GM12892 (cell line): ENCODE results near the gene SLC44A1.

ENCODE experiments used
- DNase-seq: peaks from one replicate; pipeline ENCODE4 v3.0.0; 2011; ENCODE audit not compliant: insufficient read length
- FAIRE-seq: peaks from 2 replicates; lab custom pipeline; 2011; peaks lifted over from hg19 to GRCh38; lab: Jason Lieb, UNC
- POLR2A ChIP-seq: IDR thresholded peaks from 2 replicates; pipeline ENCODE4 v1.6.1; 2011; ENCODE audit warnings: low read depth, low read length, control low read depth
- POLR2AphosphoS5 ChIP-seq: IDR thresholded peaks from 2 replicates; pipeline ENCODE4 v1.6.1; 2011; ENCODE audit warnings: low read depth, low read length, control low read depth
- TAF1 ChIP-seq: IDR thresholded peaks from 2 replicates; pipeline ENCODE4 v1.6.1; 2011; ENCODE audit warnings: low read depth, mild to moderate bottlenecking, control low read depth, low read length, borderline replicate concordance

SLC44A1 gene

DNA sequence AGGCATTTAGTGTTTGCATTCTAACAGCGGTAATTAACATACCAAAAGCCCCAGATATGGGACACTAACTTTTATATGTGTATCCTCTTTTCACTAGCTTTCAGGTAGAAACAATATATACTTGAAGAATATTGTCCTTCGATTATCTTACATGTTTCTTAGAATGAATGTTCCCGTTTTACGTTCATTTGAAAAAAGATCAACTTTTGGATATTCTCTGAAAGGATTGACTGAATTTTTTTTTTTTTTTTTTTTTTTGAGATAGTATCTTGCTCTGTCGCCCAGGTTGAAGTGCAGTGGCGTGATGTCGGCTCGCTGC lies 171.2 kb downstream of the SLC44A1 start:
- FAIRE-seq = no peak

DNA sequence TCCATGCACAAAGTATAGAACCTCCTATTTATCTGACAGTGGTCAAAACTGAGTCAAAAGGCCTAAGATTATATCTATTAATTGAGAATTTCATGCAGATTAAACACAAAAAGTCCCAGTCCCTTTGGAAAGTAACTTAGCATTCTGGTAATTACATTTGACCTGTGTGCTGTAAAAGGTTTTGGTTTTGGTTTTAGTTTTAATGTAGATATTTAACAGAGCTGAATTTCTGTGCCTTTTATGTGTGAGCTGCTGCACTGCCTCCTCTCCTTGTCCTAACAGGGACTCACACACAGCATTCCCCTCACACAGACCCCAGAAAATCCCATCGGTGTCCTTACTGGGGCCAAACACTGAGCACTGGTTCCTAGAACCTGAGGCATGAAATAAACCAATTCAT lies 172.4 kb downstream of the SLC44A1 start:
- no peak for DNase-seq
- FAIRE-seq = no peak
- TF ChIP-seq POLR2AphosphoS5 = no peak
- no peak for TF ChIP-seq POLR2A
- no peak for TF ChIP-seq TAF1

More for the DNA sequence above, 171.2 kb downstream of the SLC44A1 start:
- no peak for DNase-seq
- TF ChIP-seq POLR2A (no peak), POLR2AphosphoS5 (no peak), TAF1 (no peak)

DNA sequence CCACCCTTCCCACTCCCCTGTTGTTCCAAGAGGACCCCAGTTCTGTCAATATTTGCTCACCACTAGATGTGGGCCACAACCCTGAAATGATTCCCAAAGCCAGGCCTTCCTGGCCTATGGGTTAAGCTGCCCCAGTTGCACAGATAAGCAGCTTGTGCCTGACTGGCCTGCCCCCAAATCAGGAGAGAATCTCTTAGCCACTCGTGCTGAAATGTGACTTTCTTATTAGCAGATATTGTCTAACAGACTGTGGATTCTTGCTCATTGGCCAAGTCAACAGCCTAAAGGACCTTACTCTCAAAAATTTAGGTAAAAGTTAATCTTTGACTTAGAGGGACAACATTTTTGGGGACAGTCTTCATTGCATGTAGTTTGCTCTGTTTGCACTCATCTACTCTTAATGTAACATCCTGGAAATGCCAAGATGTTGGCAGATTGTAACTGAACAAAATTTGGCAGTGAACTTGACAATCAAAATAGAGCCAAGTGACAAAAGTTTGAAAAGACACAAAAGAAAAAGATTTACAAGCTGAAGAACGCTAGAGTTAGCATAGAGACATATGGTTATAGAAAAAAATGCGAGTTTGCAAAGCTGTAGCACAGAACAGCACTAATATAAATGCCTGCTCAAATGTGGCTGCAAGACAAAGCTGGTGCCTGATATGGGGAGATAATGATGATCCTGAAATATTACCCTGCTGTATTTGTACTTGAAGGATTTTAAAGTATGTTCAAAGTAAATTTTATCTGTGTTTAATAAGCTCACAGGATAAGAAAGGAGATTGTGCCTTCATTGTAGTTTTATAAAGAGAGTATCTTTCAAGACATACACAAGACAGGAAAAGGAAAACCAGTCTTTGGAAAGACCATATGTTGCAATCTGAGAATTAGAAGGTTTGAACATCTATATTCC lies 174.4 kb downstream of the SLC44A1 start:
- DNase-seq (no peak), FAIRE-seq (no peak)
- TF ChIP-seq TAF1 (no peak), POLR2A (no peak), POLR2AphosphoS5 (no peak)

DNA sequence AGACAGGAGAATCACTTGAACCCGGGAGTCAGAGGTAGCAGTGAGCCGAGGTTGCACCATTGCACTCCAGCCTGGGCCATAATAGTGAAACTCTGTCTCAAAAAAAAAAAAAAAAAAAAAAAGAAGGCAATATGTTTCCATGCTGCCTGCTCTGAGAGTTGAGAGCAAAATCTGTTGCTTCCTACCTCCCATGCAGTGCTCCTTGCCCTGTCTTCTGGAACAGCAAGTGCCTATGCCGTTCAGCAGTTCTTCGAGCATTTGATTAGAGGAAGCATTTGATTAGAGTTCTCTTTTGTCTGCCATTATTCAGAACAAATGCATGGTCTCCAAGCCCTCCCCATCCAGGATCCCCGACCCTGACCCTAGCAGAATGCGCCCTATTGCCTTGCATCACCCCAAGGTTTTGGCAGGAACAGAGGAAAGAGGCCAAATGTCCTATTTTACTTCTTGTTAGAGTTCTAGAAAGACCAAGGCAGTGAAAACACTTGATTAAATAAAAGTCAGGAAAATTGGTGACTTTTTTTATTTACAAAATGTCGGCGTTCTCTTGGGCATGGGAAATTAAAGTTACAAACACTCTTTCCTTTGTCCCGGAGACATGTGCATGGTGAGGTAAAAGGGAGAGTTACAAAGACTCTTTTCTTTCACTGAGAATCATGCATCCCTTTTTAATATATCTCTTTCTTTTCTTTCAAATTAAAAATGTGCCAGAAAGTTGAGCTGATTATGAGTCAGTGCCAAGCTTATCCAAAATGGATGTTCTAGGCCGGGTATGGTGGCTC lies 175.6 kb downstream of the SLC44A1 start:
- TF ChIP-seq POLR2A (no peak), POLR2AphosphoS5 (no peak), TAF1 (no peak)
- no peak for FAIRE-seq
- DNase-seq = no peak

DNA sequence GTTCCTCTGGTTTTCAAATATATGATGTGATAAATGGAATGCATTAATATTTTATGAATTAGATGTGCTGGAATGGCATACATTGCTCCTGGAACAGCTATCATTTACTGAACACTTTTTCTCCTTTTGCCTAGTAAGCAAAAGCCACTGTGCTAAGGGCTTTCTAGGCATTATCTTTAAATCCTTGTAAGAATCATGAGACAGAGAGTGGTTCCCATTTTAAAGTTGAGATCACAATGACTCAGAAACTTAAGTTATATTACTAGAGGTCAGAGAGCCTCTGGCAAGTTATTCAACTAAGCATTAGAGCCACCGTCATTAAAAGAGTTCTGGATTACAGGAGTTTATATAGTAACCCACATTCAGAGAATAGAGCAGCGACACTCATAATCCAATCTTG lies 176.7 kb downstream of the SLC44A1 start:
- DNase-seq = no peak
- TF ChIP-seq TAF1 (no peak), POLR2AphosphoS5 (no peak), POLR2A (no peak)
- FAIRE-seq = no peak

DNA sequence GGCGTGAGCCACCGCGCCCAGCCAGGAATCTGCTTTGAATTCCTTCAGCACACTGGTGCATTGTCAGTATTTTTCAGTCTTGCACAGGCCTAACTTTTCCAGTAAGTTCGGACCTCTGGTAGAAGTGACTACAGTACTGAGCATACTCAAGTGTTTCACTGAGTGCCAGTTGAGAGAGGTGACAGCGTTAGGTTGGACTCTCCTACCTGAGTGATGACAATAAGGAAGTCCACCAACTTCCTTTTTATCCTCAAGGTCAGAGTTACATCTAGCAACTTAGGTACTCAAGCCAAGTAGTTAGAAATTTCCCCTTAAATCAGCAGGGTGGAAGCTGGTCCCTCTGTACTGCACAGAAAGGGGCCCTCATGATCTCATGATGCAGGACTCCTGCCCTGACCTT lies 177.4 kb downstream of the SLC44A1 start:
- TF ChIP-seq POLR2AphosphoS5 (no peak), TAF1 (no peak), POLR2A (no peak)
- FAIRE-seq (no peak), DNase-seq (no peak)

DNA sequence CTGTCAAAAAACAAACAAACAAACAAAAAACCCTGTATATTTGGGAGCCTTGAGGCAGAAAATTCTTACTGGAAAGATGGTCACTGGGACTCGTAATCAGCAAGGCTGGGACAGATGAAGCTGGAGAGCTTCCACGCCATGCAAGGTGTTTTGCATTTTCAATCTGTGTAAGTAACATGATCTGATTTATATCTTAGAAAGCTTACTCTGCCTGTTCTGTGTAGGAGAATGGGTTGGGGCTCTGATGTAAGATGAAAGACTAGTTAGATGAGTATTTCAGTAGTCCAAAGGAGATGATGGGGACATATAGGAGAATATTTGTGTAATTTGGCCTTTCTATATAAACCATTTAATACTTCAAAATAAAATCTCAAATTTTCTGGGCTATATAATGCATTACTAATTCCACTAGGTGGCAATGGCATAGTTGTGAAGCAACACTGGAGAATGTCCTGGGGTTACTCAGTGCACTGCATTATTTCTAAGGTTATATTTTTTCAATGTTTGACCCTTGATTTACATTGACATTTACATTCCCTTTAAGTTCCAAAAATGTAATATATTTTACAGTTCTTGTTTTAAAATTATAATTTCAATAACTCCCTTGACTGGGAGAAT lies 181.5 kb downstream of the SLC44A1 start:
- FAIRE-seq = no peak
- TF ChIP-seq POLR2AphosphoS5 (no peak), POLR2A (no peak), TAF1 (no peak)
- DNase-seq = no peak

DNA sequence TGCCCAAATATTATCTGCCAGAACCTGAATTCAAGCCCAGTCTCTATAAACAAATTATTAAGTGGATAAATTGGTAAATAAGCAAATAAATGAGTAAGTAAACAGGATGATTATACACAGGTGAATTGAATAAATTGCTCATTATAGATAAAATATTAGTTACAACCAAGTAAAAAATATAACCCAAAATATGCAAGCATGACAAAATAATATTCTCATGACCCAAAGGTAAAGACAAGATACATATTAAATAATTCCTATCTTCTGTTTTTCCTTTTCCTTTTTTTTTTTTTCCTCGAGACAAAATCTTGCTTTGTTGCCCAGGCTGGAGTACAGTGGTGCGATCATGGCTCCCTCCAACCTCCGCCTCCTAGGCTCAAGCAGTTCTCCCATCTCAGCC lies 182.2 kb downstream of the SLC44A1 start:
- FAIRE-seq = no peak
- no peak for TF ChIP-seq POLR2AphosphoS5
- no peak for TF ChIP-seq TAF1
- TF ChIP-seq POLR2A = no peak

DNA sequence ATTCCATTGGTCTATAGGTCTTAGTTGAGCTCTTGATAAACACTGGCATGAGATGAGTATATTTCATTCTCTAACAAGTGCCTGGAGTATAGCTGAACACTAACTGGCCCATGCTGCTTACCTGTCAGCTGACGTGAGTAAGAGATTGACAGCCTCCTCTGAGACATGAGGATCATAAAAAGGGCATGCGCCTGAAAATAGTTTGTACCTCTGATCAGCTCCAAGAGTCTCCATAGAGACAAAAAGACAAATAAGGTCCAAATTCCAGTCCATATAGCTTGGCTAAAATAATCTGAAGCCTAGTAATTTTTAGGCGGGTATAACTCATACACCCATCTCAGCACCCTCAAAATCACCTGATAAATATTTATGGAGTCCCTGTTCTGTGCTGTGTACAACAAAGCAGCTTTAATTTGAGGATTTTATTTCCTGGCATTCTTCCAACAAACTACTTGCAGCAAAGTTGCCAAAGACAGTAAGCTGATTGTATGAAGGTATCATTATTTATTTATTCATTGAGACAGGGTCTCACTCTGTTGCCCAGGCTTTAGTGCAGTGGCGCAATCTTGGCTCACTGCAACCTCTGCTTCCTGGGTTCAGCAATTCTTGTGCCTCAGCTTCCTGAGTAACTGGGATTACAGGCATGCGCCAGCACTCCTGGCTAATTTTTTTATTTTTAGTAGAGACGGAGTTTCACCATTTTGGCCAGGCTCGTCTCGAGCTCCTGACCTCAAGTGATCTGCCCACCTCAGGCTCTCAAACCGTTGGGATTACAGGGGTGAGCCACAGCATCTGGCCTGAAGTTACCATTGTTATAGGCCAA lies 187.2 kb downstream of the SLC44A1 start:
- FAIRE-seq (no peak), DNase-seq (no peak)
- no peak for TF ChIP-seq POLR2A
- TF ChIP-seq POLR2AphosphoS5 = no peak
- TF ChIP-seq TAF1 = no peak

More for the DNA sequence above, 182.2 kb downstream of the SLC44A1 start:
- no peak for DNase-seq

DNA sequence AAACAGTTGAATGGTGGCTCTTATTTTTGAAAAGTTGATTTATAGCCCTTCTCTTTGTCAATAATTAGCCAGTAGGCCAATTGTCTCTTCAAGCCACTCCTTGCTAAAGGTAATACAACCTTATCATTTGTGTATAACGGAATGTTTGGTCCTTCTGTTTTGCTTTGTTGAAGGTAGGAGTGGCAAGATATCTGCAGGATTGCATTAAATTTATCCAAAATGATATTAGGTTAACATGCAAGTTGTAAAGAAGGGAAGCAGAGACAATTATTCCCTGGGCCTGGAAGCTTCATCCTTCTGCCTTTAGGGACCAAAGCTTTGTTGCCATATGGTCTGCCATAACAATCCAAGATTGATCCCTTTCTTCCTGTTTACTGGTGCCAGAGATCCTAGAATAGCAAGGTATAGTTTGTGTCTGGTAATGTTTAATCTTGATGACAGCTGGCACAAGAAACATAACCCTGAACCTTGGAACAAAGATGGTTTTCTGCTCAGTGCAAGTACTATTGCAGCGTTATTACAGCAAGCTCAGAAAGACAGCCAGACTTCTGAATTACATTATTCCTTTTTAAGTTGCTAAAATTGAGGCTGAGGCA lies 187.9 kb downstream of the SLC44A1 start:
- no peak for FAIRE-seq

DNA sequence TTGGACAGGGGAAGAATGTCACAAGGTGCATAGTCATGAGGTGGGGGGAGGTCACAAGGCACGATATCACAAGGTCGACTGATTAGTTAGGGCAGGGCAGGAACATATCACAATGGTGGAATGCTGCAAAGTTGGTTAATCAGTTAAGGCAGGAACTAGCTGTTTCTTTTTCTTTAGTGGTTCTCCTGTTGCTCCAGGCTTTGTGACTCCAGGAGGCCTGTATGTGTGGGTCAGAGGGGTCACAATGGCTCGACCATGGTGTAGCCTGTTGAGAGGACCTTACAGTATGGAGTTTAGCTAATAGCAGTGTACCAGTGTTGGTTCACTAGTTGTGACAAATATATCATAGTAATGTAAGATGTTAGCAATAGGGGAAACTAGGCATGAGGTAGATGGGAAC lies 191.0 kb downstream of the SLC44A1 start:
- FAIRE-seq = no peak
- no peak for DNase-seq
- TF ChIP-seq POLR2A (no peak), TAF1 (no peak), POLR2AphosphoS5 (no peak)

More for the DNA sequence above, 187.9 kb downstream of the SLC44A1 start:
- no peak for DNase-seq
- TF ChIP-seq TAF1 (no peak), POLR2A (no peak), POLR2AphosphoS5 (no peak)

DNA sequence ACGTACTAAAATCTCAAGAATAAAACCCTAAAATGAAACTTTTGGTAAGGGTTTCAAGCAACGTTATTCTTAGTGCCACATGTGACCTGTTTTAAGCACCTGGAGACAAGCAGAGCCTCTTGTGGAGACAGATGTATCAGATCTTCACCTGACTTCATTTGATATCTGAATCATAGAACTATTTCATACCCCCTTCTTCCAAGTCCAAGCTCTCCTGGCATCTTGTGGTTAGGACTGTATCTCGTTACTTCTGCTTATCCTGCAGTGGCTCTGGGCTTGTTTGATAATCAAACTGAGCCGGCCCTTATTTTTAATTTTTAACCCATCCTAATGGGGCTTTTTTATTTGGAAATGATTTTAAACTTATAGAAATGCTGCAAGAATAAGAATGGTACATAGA lies 192.3 kb downstream of the SLC44A1 start:
- no peak for DNase-seq
- no peak for TF ChIP-seq POLR2A
- no peak for TF ChIP-seq POLR2AphosphoS5
- TF ChIP-seq TAF1 = no peak
- FAIRE-seq = no peak
